GM12878 (cell line): ENCODE measurements around the gene DAGLA. TPM values are rescaled to one million over a fixed set of nuclear protein-coding genes. Genes with fewer than 3 reads are reported as not detected.
"Not testable (repeated sequence)": the region's sequence is repeated elsewhere in the genome, so short reads cannot be mapped to it uniquely, and the experiment has no call there.

Experiments used
- ATAC-seq: fragments of 200-7000 bp; cut with Tn5 transposase; 3 replicates; pipeline ENCODE4 v1.9.1; 2020; ENCODE audit warnings: mild to moderate bottlenecking, moderate library complexity
- BruUV-seq: library from RNA; stranded (reverse); fragments of 400-500 nt; replicated peaks from 2 replicates; lab custom pipeline; 2021; lab: Mats Ljungman, UMichigan
- CTCF ChIA-PET: fragments of 300-600 bp; sonication (Branson Sonifier 250); formaldehyde crosslinking; extraction: SDS; loops from one replicate; lab custom pipeline; 2021; ENCODE audit warnings: inconsistent platforms; lab: Yijun Ruan, JAX
- POLR2A ChIA-PET: fragments of 350-600 bp; formaldehyde crosslinking; extraction: SDS; loops from one replicate; lab custom pipeline; 2021; ENCODE audit warnings: inconsistent platforms; lab: Charles Lee
- RAD21 ChIA-PET: fragments of 300-600 bp; sonication (Branson Sonifier 250); formaldehyde crosslinking; loops from one replicate; lab custom pipeline; 2023; ENCODE audit warnings: antibody characterized with exemption; ENCODE audit not compliant: unreplicated experiment; lab: Charles Lee
- SMC1A ChIA-PET: fragments of 300-600 bp; sonication (Branson Sonifier 250); formaldehyde crosslinking; loops from one replicate; lab custom pipeline; 2023; ENCODE audit not compliant: unreplicated experiment, uncharacterized antibody; lab: Charles Lee
- DNase-seq: peaks from one replicate; pipeline ENCODE4 v3.0.0-alpha.2; 2011; ENCODE audit warnings: low read depth, low spot score
- FAIRE-seq: peaks from 3 replicates; lab custom pipeline; 2011; peaks lifted over from hg19 to GRCh38; lab: Jason Lieb, UNC
- H2AFZ ChIP-seq: 2 replicates; pipeline ENCODE4 v1.6.0; 2011; ENCODE audit warnings: low read depth, low read length, control low read depth; ENCODE audit not compliant: control insufficient read depth
- H3K27ac ChIP-seq: 2 replicates; pipeline ENCODE4 v1.5.1; 2011; ENCODE audit warnings: control low read depth; ENCODE audit not compliant: control insufficient read depth, insufficient read depth
- H3K27me3 ChIP-seq, 2 experiments: replicated peaks in 1 of 2; 2 replicates each; pipeline versions ENCODE4 v1.6.0 to v1.6.1; 2011; ENCODE audit warnings: low read length in 1 of 2; ENCODE audit not compliant: control insufficient read depth in 2 of 2, insufficient read depth in 2 of 2
- H3K36me3 ChIP-seq, 2 experiments: 2 replicates each; pipeline ENCODE4 v1.5.1; 2011; ENCODE audit warnings: low read length in 1 of 2; ENCODE audit not compliant: control insufficient read depth in 2 of 2, insufficient read depth in 2 of 2
- H3K4me1 ChIP-seq: 2 replicates; pipeline ENCODE4 v1.6.1; 2011; ENCODE audit warnings: mild to moderate bottlenecking, low read length, moderate library complexity, mixed read lengths; ENCODE audit not compliant: control insufficient read depth, insufficient read depth
- H3K4me2 ChIP-seq: 2 replicates; pipeline ENCODE4 v1.6.0; 2011; ENCODE audit warnings: control low read depth; ENCODE audit not compliant: control insufficient read depth, insufficient read depth
- H3K4me3 ChIP-seq: fragments of 200-600 bp; sonication (generic); 2 replicates; pipeline ENCODE4 v1.5.1; 2016
- H3K79me2 ChIP-seq: 2 replicates; pipeline ENCODE4 v1.6.0; 2011; ENCODE audit warnings: low read length; ENCODE audit not compliant: control insufficient read depth, insufficient read depth
- H3K9ac ChIP-seq: 2 replicates; pipeline ENCODE4 v1.8.0; 2011; ENCODE audit warnings: low read length, control low read depth, mixed read lengths; ENCODE audit not compliant: control insufficient read depth, insufficient read depth
- H3K9me3 ChIP-seq: replicated peaks from 3 replicates; pipeline ENCODE4 v1.5.1; 2011; ENCODE audit warnings: mild to moderate bottlenecking, low read length; ENCODE audit not compliant: control insufficient read depth, insufficient read depth
- H4K20me1 ChIP-seq: 2 replicates; pipeline ENCODE4 v1.6.0; 2011; ENCODE audit not compliant: control insufficient read depth, insufficient read depth
- FOXM1 ChIP-seq: IDR thresholded peaks from 2 replicates; pipeline ENCODE4 v1.6.1; 2012; ENCODE audit warnings: low read depth, mild to moderate bottlenecking, inconsistent platforms, low read length, moderate library complexity
- GATAD2B ChIP-seq: fragments of 450-650 bp; conservative IDR thresholded peaks from 2 replicates; pipeline ENCODE4 v1.6.1; 2017; ENCODE audit warnings: low read depth, mild to moderate bottlenecking, moderate library complexity
- WGBS: methylation state at CpG from one replicate; pipeline ENCODE4 v1.1.6; 2016; ENCODE audit warnings: low lambda C conversion rate; ENCODE audit not compliant: insufficient replicate concordance, insufficient coverage; ENCODE audit errors: missing lambda C conversion rate; 5-methylcytosine and 5-hydroxymethylcytosine counted together
- in situ Hi-C: fragments of 300-500 bp; cut with MboI; formaldehyde crosslinking; loops from 9 replicates; pipeline ENCODE4 v1.14.3; 2018; ENCODE audit warnings: mixed read lengths
- intact Hi-C: fragments of 100-400 bp; cut with micrococcal nuclease; formaldehyde crosslinking; loops from one replicate; pipeline ENCODE4 v1.14.2; 2022; ENCODE audit not compliant: unreplicated experiment
- polyA plus RNA-seq, 11 experiments: library from polyadenylated mRNA; depleted of rRNA in 4 of 11; unstranded in 6 of 11; stranded (reverse) in 5 of 11; fragments of >200 nt; fragmentation: Nextera tagmentation in 4 of 11; fragmentation: Illumina TruSeq in 1 of 11; extraction: Ambion mirVana in 4 of 11; extraction: Trizol in 1 of 11; gene quantifications; 1 replicate in 1 of 11; 2 replicates in 10 of 11; pipeline versions ENCODE4 v1.2.1 to v1.2.3, GENCODE V29; 2011 to 2016; ENCODE audit warnings: inconsistent platforms in 2 of 11, missing spikeins in 2 of 11, low read depth in 1 of 11
- total RNA-seq, 4 experiments: library from RNA; depleted of rRNA in 3 of 4; stranded (reverse); fragments of >200 nt in 3 of 4; fragmentation: Illumina TruSeq in 1 of 4; extraction: Trizol in 1 of 4; gene quantifications; 2 replicates each; pipeline versions ENCODE4 v1.2.1 to v1.2.3, GENCODE V29; 2013 to 2021

Gene DAGLA
- total and polyA plus RNA-seq, 10 of the 15 experiments (the other 5 are each of a cell fraction or from before 2014, with no cell fraction given): 0.05 TPM; not detected in 9

DNA sequence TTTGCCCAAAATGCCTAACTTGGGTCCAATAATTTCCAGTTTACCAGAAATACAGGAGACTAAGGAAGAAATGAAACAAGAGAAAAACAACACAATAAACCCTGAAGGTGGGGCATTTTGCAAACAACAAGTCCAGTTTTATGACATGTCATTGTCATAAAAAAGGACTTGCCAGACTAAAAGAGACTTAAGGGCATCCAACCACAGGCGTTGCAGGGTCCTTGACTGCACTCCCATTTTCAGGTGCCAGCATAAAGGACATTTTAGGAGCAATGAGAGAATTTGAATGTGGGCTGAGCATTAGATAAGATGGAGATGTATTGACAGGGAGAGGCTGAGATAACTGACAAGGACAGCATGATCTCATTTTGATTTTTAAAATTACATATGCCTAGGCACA lies 28.1 kb upstream of the DAGLA start:
- RAD21 ChIA-PET: no interaction called here
- H3K27me3 ChIP-seq: no peaks in the 10 kb centered on the region; a peak in 1 of 4 replicates
- SMC1A ChIA-PET: no interaction called here
- H3K9ac ChIP-seq: no peak overlapping the region
- no peak overlapping the region for H3K4me2 ChIP-seq
- H4K20me1 ChIP-seq: no peaks in the 10 kb centered on the region
- no peak for DNase-seq
- in situ Hi-C loops (no loop called here), intact Hi-C loops (no loop called here)
- H3K4me1 ChIP-seq: no peaks in the 10 kb centered on the region
- CTCF ChIA-PET: no interaction called here
- ATAC-seq: no peak
- no peak for FAIRE-seq
- H2AFZ ChIP-seq: no peak overlapping the region
- no peak for TF ChIP-seq GATAD2B
- WGBS: 0% methylated on average over 1 of the region's 1 CpG
- H3K4me3 ChIP-seq: no peak overlapping the region
- H3K27ac ChIP-seq: no peak overlapping the region
- H3K9me3 ChIP-seq: no peaks in the 10 kb centered on the region
- H3K36me3 ChIP-seq: no peaks in the 10 kb centered on the region
- BruUV-seq: no TSS peak
- no peaks in the 10 kb centered on the region for H3K79me2 ChIP-seq
- POLR2A ChIA-PET: no interaction called here

DNA sequence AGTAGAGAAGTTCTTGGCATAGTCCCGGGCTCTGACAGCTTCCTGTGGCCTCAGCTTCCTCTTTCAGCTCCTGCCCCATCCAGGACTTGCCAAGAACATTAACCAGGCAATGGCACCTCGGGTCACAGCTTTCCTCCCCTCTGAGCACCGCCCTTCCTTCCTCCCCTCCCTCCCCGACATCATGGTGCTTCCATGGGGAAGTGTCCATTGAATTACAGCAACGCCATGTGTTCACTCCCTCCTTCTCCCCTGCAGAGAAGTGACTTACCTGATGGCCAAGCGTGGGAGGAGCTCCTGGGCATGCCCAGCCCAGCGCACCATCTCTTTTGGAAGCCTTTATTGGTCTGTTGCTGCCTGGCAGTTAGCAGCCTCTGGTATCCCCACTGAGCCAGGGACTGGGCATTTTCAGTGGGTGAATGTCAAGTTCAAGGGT lies 25.8 kb upstream of the DAGLA start:
- ChIA-PET POLR2A (no interaction called here), CTCF (interaction anchor here (0.9 kb wide), 1 partner anchor 16 kb away, joined by 3 read pairs; no protein-coding TSS in a partner anchor), SMC1A (no interaction called here), RAD21 (no interaction called here)
- no peaks in the 10 kb centered on the region for H3K9me3 ChIP-seq
- no peak for FAIRE-seq
- no peak overlapping the region for H3K9ac ChIP-seq
- no peak overlapping the region for H3K4me3 ChIP-seq
- H3K27me3 ChIP-seq: no peaks in the 10 kb centered on the region; a peak in 2 of 4 replicates
- no peak for DNase-seq
- in situ Hi-C loops (no loop called here), intact Hi-C loops (no loop called here)
- no peak for TF ChIP-seq FOXM1
- no peaks in the 10 kb centered on the region for H4K20me1 ChIP-seq
- WGBS: 7% methylated on average over 7 of the region's 7 CpGs
- BruUV-seq: no TSS peak
- no peak overlapping the region for H2AFZ ChIP-seq
- no peaks in the 10 kb centered on the region for H3K4me1 ChIP-seq
- ATAC-seq: no peak; the same call in 2 of the 3 replicates
- H3K4me2 ChIP-seq: no peak overlapping the region
- H3K36me3 ChIP-seq: no peaks in the 10 kb centered on the region
- H3K79me2 ChIP-seq: no peaks in the 10 kb centered on the region
- no peak overlapping the region for H3K27ac ChIP-seq

DNA sequence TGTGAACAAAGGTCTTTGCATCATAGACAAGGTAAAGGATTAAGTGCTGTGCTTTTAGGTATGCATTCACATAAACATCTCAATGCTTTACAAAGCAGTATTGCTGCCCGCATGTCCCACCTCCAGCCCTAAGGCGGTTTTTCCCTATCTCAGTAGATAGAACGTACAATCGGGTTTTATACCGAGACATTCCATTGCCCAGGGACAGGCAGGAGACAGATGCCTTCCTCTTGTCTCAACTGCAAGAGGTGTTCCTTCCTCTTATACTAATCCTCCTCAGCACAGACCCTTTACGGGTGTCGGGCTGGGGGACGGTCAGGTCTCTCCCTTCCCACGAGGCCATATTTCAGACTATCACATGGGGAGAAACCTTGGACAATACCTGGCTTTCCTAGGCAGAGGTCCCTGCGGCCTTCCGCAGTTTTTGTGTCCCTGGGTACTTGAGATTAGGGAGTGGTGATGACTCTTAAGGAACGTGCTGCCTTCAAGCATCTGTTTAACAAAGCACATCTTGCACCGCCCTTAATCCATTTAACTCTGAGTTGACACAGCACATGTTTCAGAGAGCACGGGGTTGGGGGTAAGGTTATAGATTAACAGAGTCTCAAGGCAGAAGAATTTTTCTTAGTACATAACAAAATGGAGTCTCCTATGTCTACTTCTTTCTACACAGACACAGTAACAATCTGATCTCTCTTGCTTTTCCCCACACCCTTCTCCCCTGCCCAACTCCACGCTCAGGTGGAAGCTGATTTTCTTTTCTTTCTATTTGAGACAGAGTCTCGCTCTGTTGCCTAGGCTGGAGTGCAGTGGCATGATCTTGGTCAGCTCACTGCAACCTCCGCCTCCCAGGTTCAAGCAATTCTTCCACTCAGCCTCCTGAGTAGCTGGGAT lies 24.7 kb upstream of the DAGLA start:
- H4K20me1 ChIP-seq, POLR2A ChIA-PET, H3K9ac ChIP-seq, ATAC-seq, H3K9me3 ChIP-seq, H2AFZ ChIP-seq, RAD21 ChIA-PET, H3K27me3 ChIP-seq, BruUV-seq, H3K36me3 ChIP-seq, H3K79me2 ChIP-seq, intact Hi-C loops, H3K4me3 ChIP-seq, in situ Hi-C loops, H3K4me2 ChIP-seq, H3K4me1 ChIP-seq, H3K27ac ChIP-seq, DNase-seq, CTCF ChIA-PET, SMC1A ChIA-PET, FAIRE-seq: not testable (repeated sequence)
- 25% methylated on average over 13 of the region's 17 CpGs for WGBS
